Stimulated activated CD8-positive, alpha-beta memory T cell treated with anti-CD3 and anti-CD28 coated beads, Interleukin-4, amount 100 ng/mL, for 48 hours (primary cell): Measurements from ENCODE around the gene KLHL17.
A peak's percentile ranks its signal among the peaks of the same experiment; 100 is the strongest.
"Not testable (repeated sequence)": the region's sequence is repeated elsewhere in the genome, so short reads cannot be mapped to it uniquely, and the experiment has no call there.

Source experiments
- DNase-seq: peaks from one replicate; pipeline ENCODE4 v3.0.0-alpha.2; 2020

KLHL17 gene

GRCh38 chr1:937521-937920 is 22.9 kb upstream of the KLHL17 start:
- DNase-seq = no peak

GRCh38 chr1:938088-938683 is 22.2 kb upstream of the KLHL17 start:
- DNase-seq = no peak

- no peak for DNase-seq
These were observed 21.5 kb upstream of the KLHL17 start for GRCh38 chr1:938711-939489.

- no peak for DNase-seq
These were observed 20.8 kb upstream of the KLHL17 start for GRCh38 chr1:939511-940106.

GRCh38 chr1:940107-941014 is 20.0 kb upstream of the KLHL17 start:
- DNase-seq = no peak

GRCh38 chr1:941015-941587 is 19.3 kb upstream of the KLHL17 start:
- DNase-seq = no peak

GRCh38 chr1:941588-942383 is 18.6 kb upstream of the KLHL17 start:
- peak; percentile 54 for DNase-seq

GRCh38 chr1:942411-942821 is 18.0 kb upstream of the KLHL17 start:
- DNase-seq = no peak

GRCh38 chr1:942864-943533 is 17.4 kb upstream of the KLHL17 start:
- no peak for DNase-seq

- DNase-seq = no peak
These were observed 16.6 kb upstream of the KLHL17 start for GRCh38 chr1:943545-944340.

GRCh38 chr1:944341-945325 is 15.8 kb upstream of the KLHL17 start:
- DNase-seq = no peak

GRCh38 chr1:945688-946556 is 14.5 kb upstream of the KLHL17 start:
- DNase-seq = no peak

GRCh38 chr1:946811-947210 is 13.6 kb upstream of the KLHL17 start:
- not testable (repeated sequence) for DNase-seq

- DNase-seq = no peak
These were observed 12.4 kb upstream of the KLHL17 start for GRCh38 chr1:947958-948357.

- DNase-seq = no peak
These were observed 10.1 kb upstream of the KLHL17 start for GRCh38 chr1:950268-950667.

GRCh38 chr1:950881-951280 is 9.5 kb upstream of the KLHL17 start:
- DNase-seq = no peak

- no peak for DNase-seq
These were observed 9.0 kb upstream of the KLHL17 start for GRCh38 chr1:951364-951763.

GRCh38 chr1:952201-952600 is 8.2 kb upstream of the KLHL17 start:
- DNase-seq = no peak
